ENCODE data around the gene CD70.
"Not testable (repeated sequence)": the region's sequence is repeated elsewhere in the genome, so short reads cannot be mapped to it uniquely, and the experiment has no call there.

CD70 gene

DNA sequence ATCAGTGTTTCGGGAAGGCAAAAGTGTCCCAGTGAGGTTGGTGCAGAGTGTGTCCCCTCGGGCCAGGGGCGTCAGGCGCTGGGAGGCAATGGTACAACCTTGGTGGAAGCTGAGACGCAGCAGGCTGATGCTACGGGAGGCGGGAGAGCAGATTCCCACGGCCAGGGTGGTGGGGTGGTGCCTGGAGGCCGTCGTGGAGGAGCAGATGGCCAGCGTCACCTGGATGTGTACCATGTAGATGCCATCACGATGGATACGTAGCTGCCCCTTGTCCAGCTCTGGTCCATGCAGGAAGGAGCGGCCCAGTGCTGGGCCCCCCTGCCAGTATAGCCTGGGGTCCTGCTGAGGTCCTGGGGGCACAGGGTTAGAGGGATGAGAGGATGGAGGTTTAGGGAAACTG, 4.9 kb downstream of the CD70 start:
- no peak overlapping the region for H3K9ac ChIP-seq (ENCODE audit: low read depth, low read length)
- peaks cover 60% of the 10 kb centered on the region for H3K27me3 ChIP-seq (ENCODE audit: control insufficient read depth, insufficient read depth, low read length)
- 0 out of 2 replicates have a peak, but pooled peaks cover 3% of the 10 kb centered on the region for H3K9me3 ChIP-seq (ENCODE audit: control insufficient read depth, insufficient read depth, low read length)
- H3K4me1 ChIP-seq (ENCODE audit: control insufficient read depth, insufficient read depth, low read length): peaks cover 11% of the 10 kb centered on the region; the same call in 1 of the 2 replicates
- no peak overlapping the region for H3K27ac ChIP-seq (ENCODE audit: low read depth, low read length)
- no peak overlapping the region for H3K4me3 ChIP-seq (ENCODE audit: low read depth, low read length)
- no peaks in the 10 kb centered on the region for H3K36me3 ChIP-seq (ENCODE audit: control insufficient read depth, insufficient read depth, low read length)

GRCh38 chr19:6582515-6583484, 8.2 kb downstream of the CD70 start:
- peaks cover 15% of the 10 kb centered on the region for H3K9me3 ChIP-seq (ENCODE audit: control insufficient read depth, insufficient read depth, low read length)
- H3K36me3 ChIP-seq (ENCODE audit: control insufficient read depth, insufficient read depth, low read length); H3K4me1 ChIP-seq (ENCODE audit: control insufficient read depth, insufficient read depth, low read length); H3K4me3 ChIP-seq (ENCODE audit: low read depth, low read length); H3K9ac ChIP-seq (ENCODE audit: low read depth, low read length); H3K27ac ChIP-seq (ENCODE audit: low read depth, low read length): not testable (repeated sequence)
- H3K27me3 ChIP-seq (ENCODE audit: control insufficient read depth, insufficient read depth, low read length): peaks cover 28% of the 10 kb centered on the region

DNA sequence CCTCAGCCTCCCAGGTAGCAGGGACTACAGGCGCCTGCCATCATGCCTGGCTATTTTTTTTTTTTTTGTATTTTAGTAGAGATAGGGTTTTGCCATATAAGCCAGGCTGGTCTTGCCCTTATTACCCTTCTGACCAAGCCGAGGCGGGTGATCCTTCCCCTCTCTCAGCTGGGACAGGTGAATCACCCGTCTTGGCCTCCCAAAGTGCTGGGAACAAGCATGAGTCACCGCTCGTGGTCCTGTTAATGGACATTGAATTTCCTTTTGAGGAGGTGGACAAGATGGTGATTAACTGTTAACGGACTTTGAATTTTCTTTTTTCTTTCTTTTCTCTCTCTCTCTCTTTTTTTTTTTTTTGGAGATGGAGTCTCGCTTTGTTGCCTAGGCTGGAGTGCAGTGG, 10.6 kb downstream of the CD70 start:
- H3K4me3 ChIP-seq (ENCODE audit: low read depth, low read length): no peak overlapping the region
- no peaks in the 10 kb centered on the region for H3K36me3 ChIP-seq (ENCODE audit: control insufficient read depth, insufficient read depth, low read length)
- peaks cover 3% of the 10 kb centered on the region; the same call in 1 of the 2 replicates for H3K27me3 ChIP-seq (ENCODE audit: control insufficient read depth, insufficient read depth, low read length)
- H3K9me3 ChIP-seq (ENCODE audit: control insufficient read depth, insufficient read depth, low read length): peaks cover 26% of the 10 kb centered on the region
- H3K27ac ChIP-seq (ENCODE audit: low read depth, low read length): no peak overlapping the region
- no peak overlapping the region for H3K9ac ChIP-seq (ENCODE audit: low read depth, low read length)
- H3K4me1 ChIP-seq (ENCODE audit: control insufficient read depth, insufficient read depth, low read length): no peaks in the 10 kb centered on the region

DNA sequence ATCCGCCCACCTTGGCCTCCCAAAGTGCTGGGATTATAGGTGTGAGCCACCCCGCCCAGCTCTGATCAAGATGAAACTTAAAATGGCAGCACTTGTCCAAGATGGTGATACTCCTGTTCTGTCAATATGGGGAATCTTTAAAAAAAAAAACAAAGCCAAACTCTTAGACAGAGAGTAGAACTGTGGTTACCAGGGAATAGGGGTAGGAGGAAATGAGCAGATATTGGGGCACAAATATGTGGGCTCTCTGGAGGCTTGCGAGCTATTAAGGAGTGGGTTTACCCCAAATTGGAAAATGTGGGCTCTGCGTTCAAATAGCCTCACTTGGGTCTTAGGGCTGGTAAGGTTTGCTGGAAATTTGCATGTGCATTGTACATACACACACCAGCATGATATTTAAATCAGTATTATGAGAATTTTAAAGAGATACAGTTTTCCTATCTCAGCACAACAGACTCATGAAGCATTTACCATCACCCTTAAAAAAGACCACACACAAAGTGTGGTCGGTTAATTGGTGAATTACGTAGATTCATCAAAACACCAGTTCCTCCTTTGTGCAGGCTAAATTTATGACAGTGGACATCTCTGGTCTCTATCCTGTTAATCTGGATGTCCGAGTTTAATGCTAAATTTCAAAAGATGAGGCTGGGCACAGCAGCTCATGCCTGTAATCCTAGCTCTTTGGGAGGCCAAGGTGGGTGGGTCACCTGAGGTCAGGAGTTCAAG, 11.3 kb downstream of the CD70 start:
- no peaks in the 10 kb centered on the region for H3K4me1 ChIP-seq (ENCODE audit: control insufficient read depth, insufficient read depth, low read length)
- no peak overlapping the region for H3K27ac ChIP-seq (ENCODE audit: low read depth, low read length)
- H3K36me3 ChIP-seq (ENCODE audit: control insufficient read depth, insufficient read depth, low read length): no peaks in the 10 kb centered on the region
- H3K9ac ChIP-seq (ENCODE audit: low read depth, low read length): no peak overlapping the region
- no peaks in the 10 kb centered on the region for H3K27me3 ChIP-seq (ENCODE audit: control insufficient read depth, insufficient read depth, low read length)
- no peak overlapping the region for H3K4me3 ChIP-seq (ENCODE audit: low read depth, low read length)
- H3K9me3 ChIP-seq (ENCODE audit: control insufficient read depth, insufficient read depth, low read length): peaks cover 26% of the 10 kb centered on the region

GRCh38 chr19:6577476-6578125, 13.3 kb downstream of the CD70 start:
- Histone ChIP-seq H3K4me1 (ENCODE audit: control insufficient read depth, insufficient read depth, low read length) (no peaks in the 10 kb centered on the region), H3K36me3 (ENCODE audit: control insufficient read depth, insufficient read depth, low read length) (no peaks in the 10 kb centered on the region), H3K9ac (ENCODE audit: low read depth, low read length) (no peak overlapping the region), H3K27me3 (ENCODE audit: control insufficient read depth, insufficient read depth, low read length) (no peaks in the 10 kb centered on the region), H3K9me3 (ENCODE audit: control insufficient read depth, insufficient read depth, low read length) (peaks cover 27% of the 10 kb centered on the region), H3K27ac (ENCODE audit: low read depth, low read length) (peak overlapping the region; percentile 29), H3K4me3 (ENCODE audit: low read depth, low read length) (no peak overlapping the region)

DNA sequence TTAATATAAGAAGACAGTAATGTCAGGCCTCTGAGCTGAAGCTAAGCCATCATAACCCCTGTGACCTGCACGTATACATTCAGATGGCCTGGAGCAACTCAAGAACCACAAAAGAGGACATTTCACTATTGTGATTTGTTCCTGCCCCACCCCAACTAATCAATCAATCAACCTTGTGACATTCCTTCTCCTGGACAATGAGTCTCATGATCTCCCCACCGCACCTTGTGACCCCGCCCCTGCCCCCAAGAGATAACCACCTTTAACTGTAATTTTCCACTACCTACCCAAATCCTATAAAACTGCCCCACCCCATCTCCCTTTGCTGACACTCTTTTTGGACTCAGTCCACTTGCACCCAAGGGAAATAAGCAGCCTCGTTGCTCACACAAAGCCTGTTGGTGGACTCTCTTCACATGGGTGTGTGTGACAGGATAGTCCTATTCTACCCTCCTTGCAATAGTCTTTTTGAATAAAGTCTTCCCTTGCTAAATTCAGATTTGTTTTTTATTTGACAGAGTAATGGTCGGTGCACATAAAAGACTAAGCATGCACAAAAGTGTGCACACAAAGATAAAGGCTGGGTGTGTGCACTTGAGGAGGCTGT, 14.0 kb downstream of the CD70 start:
- Histone ChIP-seq H3K27ac (ENCODE audit: low read depth, low read length) (no peak overlapping the region), H3K9me3 (ENCODE audit: control insufficient read depth, insufficient read depth, low read length) (peaks cover 29% of the 10 kb centered on the region), H3K4me1 (ENCODE audit: control insufficient read depth, insufficient read depth, low read length) (no peaks in the 10 kb centered on the region), H3K9ac (ENCODE audit: low read depth, low read length) (no peak overlapping the region), H3K4me3 (ENCODE audit: low read depth, low read length) (no peak overlapping the region), H3K36me3 (ENCODE audit: control insufficient read depth, insufficient read depth, low read length) (no peaks in the 10 kb centered on the region), H3K27me3 (ENCODE audit: control insufficient read depth, insufficient read depth, low read length) (no peaks in the 10 kb centered on the region)

GRCh38 chr19:6573350-6573749, 17.6 kb downstream of the CD70 start:
- no peaks in the 10 kb centered on the region for H3K36me3 ChIP-seq (ENCODE audit: control insufficient read depth, insufficient read depth, low read length)
- no peak overlapping the region for H3K27ac ChIP-seq (ENCODE audit: low read depth, low read length)
- no peak overlapping the region for H3K9ac ChIP-seq (ENCODE audit: low read depth, low read length)
- no peak overlapping the region for H3K4me3 ChIP-seq (ENCODE audit: low read depth, low read length)
- H3K9me3 ChIP-seq (ENCODE audit: control insufficient read depth, insufficient read depth, low read length): peaks cover 26% of the 10 kb centered on the region
- no peaks in the 10 kb centered on the region for H3K27me3 ChIP-seq (ENCODE audit: control insufficient read depth, insufficient read depth, low read length)
- H3K4me1 ChIP-seq (ENCODE audit: control insufficient read depth, insufficient read depth, low read length): no peaks in the 10 kb centered on the region

GRCh38 chr19:6572217-6572616, 18.7 kb downstream of the CD70 start:
- H3K9ac ChIP-seq (ENCODE audit: low read depth, low read length): no peak overlapping the region
- H3K4me3 ChIP-seq (ENCODE audit: low read depth, low read length): no peak overlapping the region
- H3K4me1 ChIP-seq (ENCODE audit: control insufficient read depth, insufficient read depth, low read length): no peaks in the 10 kb centered on the region
- no peaks in the 10 kb centered on the region for H3K27me3 ChIP-seq (ENCODE audit: control insufficient read depth, insufficient read depth, low read length)
- no peaks in the 10 kb centered on the region for H3K36me3 ChIP-seq (ENCODE audit: control insufficient read depth, insufficient read depth, low read length)
- H3K9me3 ChIP-seq (ENCODE audit: control insufficient read depth, insufficient read depth, low read length): peaks cover 27% of the 10 kb centered on the region
- H3K27ac ChIP-seq (ENCODE audit: low read depth, low read length): no peak overlapping the region

GRCh38 chr19:6571167-6571566, 19.8 kb downstream of the CD70 start:
- Histone ChIP-seq H3K36me3 (ENCODE audit: control insufficient read depth, insufficient read depth, low read length) (no peaks in the 10 kb centered on the region), H3K9ac (ENCODE audit: low read depth, low read length) (no peak overlapping the region), H3K9me3 (ENCODE audit: control insufficient read depth, insufficient read depth, low read length) (peaks cover 36% of the 10 kb centered on the region), H3K4me3 (ENCODE audit: low read depth, low read length) (no peak overlapping the region), H3K27me3 (ENCODE audit: control insufficient read depth, insufficient read depth, low read length) (no peaks in the 10 kb centered on the region), H3K27ac (ENCODE audit: low read depth, low read length) (no peak overlapping the region), H3K4me1 (ENCODE audit: control insufficient read depth, insufficient read depth, low read length) (no peaks in the 10 kb centered on the region)

DNA sequence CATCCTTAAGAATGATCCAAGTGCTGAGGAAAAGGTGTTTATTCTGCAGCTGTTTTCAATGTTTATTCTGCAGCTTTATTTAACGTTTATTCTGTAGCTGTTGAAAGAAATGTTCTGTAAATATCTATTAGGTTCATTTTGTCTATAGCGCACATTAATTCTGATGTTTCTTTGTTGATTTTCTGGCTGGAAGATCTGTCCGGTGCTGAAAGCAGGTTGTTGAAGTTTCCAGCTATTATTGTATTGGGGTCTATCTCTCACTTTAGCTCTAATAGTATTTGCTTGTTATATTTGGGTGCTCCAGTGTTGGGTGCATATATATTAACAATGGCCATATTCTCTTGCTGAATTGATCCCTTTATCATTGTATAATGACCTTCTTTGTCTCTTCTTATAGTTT, 20.2 kb downstream of the CD70 start:
- H3K27me3 ChIP-seq (ENCODE audit: control insufficient read depth, insufficient read depth, low read length): no peaks in the 10 kb centered on the region
- H3K9ac ChIP-seq (ENCODE audit: low read depth, low read length): no peak overlapping the region
- H3K36me3 ChIP-seq (ENCODE audit: control insufficient read depth, insufficient read depth, low read length): no peaks in the 10 kb centered on the region
- H3K4me3 ChIP-seq (ENCODE audit: low read depth, low read length): no peak overlapping the region
- no peaks in the 10 kb centered on the region for H3K4me1 ChIP-seq (ENCODE audit: control insufficient read depth, insufficient read depth, low read length)
- H3K27ac ChIP-seq (ENCODE audit: low read depth, low read length): no peak overlapping the region
- H3K9me3 ChIP-seq (ENCODE audit: control insufficient read depth, insufficient read depth, low read length): peaks cover 34% of the 10 kb centered on the region
